Measurements from ENCODE around the gene CDKAL1.

GRCh38 chr6:20542927-20543602 is 8.8 kb downstream of the CDKAL1 start:
- TF ChIP-seq POLR2A (IDR thresholded peaks at IDR 0.05) (no peak), CTCF (IDR thresholded peaks at IDR 0.05) (no peak)
